Right cardiac atrium (tissue), 5 donors: ENCODE measurements around the gene MAP1B. TPM values are rescaled to one million over a fixed set of nuclear protein-coding genes. Genes with fewer than 3 reads are reported as not detected.
A peak's percentile ranks its signal among the peaks of the same experiment; 100 is the strongest.

Source experiments
- ATAC-seq, 2 donors: fragments of 200-7000 bp; cut with Tn5 transposase; one replicate each; pipeline versions ENCODE4 v1.8.0 to v1.9.1; 2020; ENCODE audit warnings: moderate library complexity in 2 of 2, mild to moderate bottlenecking in 1 of 2
- DNase-seq, 3 donors: peaks; one replicate each; pipeline ENCODE4 v3.0.0-alpha.2; 2020
- H3K27ac ChIP-seq: one replicate; pipeline ENCODE4 v1.5.1; 2013; ENCODE audit warnings: mild to moderate bottlenecking, low read length, control low read depth, moderate library complexity
- H3K27me3 ChIP-seq: one replicate; pipeline ENCODE4 v1.6.1; 2013; ENCODE audit not compliant: control insufficient read depth, insufficient read depth
- H3K4me1 ChIP-seq: one replicate; pipeline ENCODE4 v1.6.1; 2013; ENCODE audit warnings: low read length; ENCODE audit not compliant: control insufficient read depth, insufficient read depth
- H3K4me3 ChIP-seq: one replicate; pipeline ENCODE4 v1.5.1; 2013; ENCODE audit warnings: low read length, control low read depth
- H3K9me3 ChIP-seq: one replicate; pipeline ENCODE4 v1.6.1; 2013; ENCODE audit warnings: low read length; ENCODE audit not compliant: control insufficient read depth
- WGBS: extraction: QIAGEN DNeasy Blood & Tissue Kit; methylation state at CpG from one replicate; pipeline ENCODE4 v1.1.7; 2013; 5-methylcytosine and 5-hydroxymethylcytosine counted together
- intact Hi-C, 4 donors: fragments of 100-400 bp; cut with DNase I; formaldehyde crosslinking; loops; one replicate each; pipeline versions ENCODE4 v1.11.0 to v1.14.0; 2022 to 2023
- polyA plus RNA-seq: library from polyadenylated mRNA; stranded (reverse); fragments of 200-250 nt; gene quantifications from one replicate; pipeline ENCODE4 v1.2.3, GENCODE V29; 2013
- total RNA-seq, 4 donors: library from RNA; stranded (reverse); fragmentation: NEBNext Ultra II Directional; extraction: Animal tissue kit (Norgen Biotek cat#: 25700); gene quantifications; one replicate each; pipeline ENCODE4 v1.2.1, GENCODE V29; 2021
- donor health status: healthy with polysubstance abuse.
- donor health status: DM: no; HTN: yes; CAD: no.
- donor health status: DM: no; HTN: no; CAD: no.
- donor health status: DM: no; HTN: yes; CAD: no; lungs with severe emphysema.
- donor health status: DM: yes; HTN: yes; CAD: no.

The MAP1B gene
- total and polyA plus RNA-seq, 5 donors, result 19.7 to 196 (median 94.9) TPM

DNA sequence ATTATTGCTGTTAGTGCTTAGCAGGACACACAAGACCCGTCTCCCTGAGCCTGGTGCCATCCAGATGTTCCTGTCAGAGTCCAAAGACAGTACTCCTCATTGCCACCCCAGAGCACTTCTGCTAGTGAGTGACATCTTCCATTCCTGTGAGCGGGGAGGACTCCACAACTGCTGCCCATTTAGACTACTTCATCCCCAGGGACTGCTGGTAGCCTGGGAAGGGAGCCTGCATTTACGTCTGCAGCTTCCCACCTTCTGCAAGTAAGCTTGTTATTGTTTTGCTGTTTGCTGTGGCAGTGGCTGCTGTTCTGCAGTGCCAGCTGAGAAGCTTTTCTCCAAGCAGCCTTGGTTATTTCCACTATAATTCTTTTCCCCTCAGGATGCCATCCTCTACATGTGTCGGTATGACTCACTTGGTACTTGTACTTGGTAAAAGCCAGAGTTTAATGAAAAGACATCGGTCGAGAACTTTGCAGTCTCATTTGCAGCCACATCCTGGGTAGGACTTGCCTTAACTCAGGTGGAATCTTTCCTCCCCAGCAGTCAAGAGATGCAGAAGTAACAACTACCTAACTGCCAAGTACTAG is 10.6 kb upstream of the MAP1B start:
- no peaks in the 10 kb centered on the region for H3K4me1 ChIP-seq
- H3K9me3 ChIP-seq, result no peaks in the 10 kb centered on the region
- intact Hi-C loops, result no loop called here
- H3K4me3 ChIP-seq, result no peak overlapping the region
- no peak for DNase-seq
- no peak overlapping the region for H3K27ac ChIP-seq
- no peaks in the 10 kb centered on the region for H3K27me3 ChIP-seq
- ATAC-seq, result no peak
- WGBS, result 75% methylated on average over 6 of the region's 6 CpGs

DNA sequence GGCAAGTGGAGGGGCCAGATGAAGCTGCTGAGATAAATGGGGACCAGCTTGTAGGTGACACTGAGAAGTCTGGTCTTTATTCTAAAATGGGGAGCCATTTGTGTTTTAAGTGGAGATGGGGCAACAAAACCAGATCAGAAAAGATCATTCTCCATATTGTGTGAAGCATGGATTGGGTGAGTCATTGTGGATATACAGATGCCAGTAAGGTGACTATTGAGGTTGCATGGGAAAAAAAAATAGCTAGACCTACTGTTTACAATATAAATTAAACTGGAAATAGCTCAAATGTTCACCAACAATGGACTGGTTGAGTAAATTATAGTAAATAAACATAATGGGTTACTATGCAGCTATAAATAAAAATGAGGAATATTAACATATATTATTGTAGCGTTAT is 5.4 kb upstream of the MAP1B start:
- Histone ChIP-seq H3K27ac (no peak overlapping the region), H3K4me3 (no peak overlapping the region), H3K9me3 (no peaks in the 10 kb centered on the region), H3K27me3 (no peaks in the 10 kb centered on the region), H3K4me1 (no peaks in the 10 kb centered on the region)
- no peak for ATAC-seq
- no peak for DNase-seq
- WGBS, result 81% methylated on average over 1 of the region's 1 CpG
- intact Hi-C loops, result loop anchor here in 2 of 4 donors (10.0 kb wide), 1 partner anchor 317 kb away; no protein-coding TSS in a partner anchor

DNA sequence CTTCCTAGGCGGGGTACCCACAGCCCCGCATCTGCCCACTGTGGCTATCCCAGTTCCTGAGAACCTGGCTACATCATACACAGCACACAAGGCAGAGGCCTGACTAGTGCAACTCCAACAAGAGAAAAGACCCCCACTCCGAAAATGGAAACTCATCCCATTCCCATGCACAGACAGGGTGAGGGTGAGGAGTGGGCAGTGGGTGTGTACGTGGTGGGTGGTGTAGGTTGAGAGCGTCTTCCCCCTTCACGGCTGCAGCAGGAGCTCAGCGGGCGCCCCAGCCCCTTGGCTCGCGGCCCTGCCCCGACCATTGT is 501 bp upstream of the MAP1B start:
- 20% methylated on average over 11 of the region's 11 CpGs for WGBS
- Histone ChIP-seq H3K4me1 (no peaks in the 10 kb centered on the region), H3K9me3 (no peaks in the 10 kb centered on the region), H3K27ac (no peak overlapping the region), H3K4me3 (peak overlapping the region; percentile 61), H3K27me3 (no peaks in the 10 kb centered on the region)
- intact Hi-C loops, result loop anchor here in 3 of 4 donors (5.0 to 10.0 kb wide), 2 partner anchors 322 to 324 kb away; no protein-coding TSS in a partner anchor
- no peak for ATAC-seq
- DNase-seq, result no peak

DNA sequence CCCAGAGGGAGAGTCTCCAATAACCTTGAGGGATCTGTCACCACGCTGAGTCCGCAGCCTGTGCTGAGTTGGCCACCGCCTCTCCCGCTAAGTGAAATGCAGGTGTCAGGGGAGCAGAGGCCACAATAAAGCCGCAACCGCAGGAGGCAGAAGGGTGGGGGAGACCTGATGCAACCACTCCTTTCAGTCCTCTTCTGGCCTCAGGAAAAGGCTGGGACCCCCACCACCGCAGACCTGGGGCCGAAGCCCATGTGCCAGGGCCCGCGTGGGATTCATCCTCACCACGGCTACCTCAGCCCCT is 576 bp downstream of the MAP1B start:
- peak; percentile 20 to 36 for ATAC-seq
- intact Hi-C loops, result loop anchor here in 3 of 4 donors (5.0 to 10.0 kb wide), 2 partner anchors 323 to 326 kb away; no protein-coding TSS in a partner anchor
- WGBS, result under 1% methylated on average over 11 of the region's 11 CpGs
- H3K27ac ChIP-seq, result peak overlapping the region; percentile 65
- peaks cover 3% of the 10 kb centered on the region for H3K4me1 ChIP-seq
- peak in 1 of 3 donors; percentile 66 for DNase-seq
- H3K27me3 ChIP-seq, result no peaks in the 10 kb centered on the region
- H3K4me3 ChIP-seq, result peak overlapping the region; percentile 61
- no peaks in the 10 kb centered on the region for H3K9me3 ChIP-seq

DNA sequence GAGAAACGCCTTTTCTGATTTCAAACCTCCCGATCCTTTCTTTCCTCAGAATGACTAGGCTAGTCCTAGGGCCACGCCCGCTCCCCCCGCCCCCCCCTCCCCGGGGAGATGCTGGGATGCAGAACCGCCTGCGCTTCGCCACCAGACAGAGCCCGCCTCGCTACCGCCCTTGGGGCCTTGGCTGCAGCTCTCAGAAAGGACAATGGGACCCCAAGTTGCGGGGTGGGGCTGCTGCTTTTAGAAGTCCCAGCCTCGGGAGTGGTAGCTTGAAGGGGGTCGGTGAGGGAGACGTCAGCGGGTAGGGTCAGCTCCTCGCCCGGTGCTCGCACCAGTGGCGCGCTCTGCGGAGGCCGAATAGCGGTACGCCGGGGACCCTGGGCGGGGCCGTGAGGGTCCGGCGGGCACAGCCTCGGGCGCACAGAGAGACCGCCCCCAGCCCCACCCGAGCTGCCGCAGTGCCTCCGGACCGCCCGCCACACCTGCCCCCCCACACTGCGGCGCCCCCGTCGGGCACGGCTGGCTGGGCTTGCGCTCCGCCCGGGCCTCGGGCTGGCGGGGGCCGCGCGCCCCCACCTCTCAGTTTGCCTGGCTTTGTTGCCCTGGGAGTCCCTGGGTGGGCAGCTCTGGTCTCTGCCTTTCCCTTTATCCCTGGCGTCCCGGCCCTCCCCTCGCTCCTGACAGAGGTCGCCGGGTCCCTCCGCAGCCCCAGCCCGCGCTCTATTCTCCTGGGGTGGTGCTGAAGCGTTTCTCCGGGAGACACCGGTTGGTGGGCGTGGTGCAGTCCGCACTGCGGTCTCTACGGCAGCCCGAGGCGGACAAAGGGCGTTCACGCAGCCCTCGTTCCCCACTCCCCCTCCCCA is 1.2 kb downstream of the MAP1B start:
- WGBS, result under 1% methylated on average over 72 of the region's 72 CpGs
- H3K4me3 ChIP-seq, result peak overlapping the region; percentile 61
- H3K27ac ChIP-seq, result peak overlapping the region; percentile 69
- DNase-seq, result peak; percentile 83 to 94 (median 94)
- intact Hi-C loops, result loop anchor here in 3 of 4 donors (5.0 to 10.0 kb wide), 2 partner anchors 324 to 326 kb away; no protein-coding TSS in a partner anchor
- H3K4me1 ChIP-seq, result peaks cover 3% of the 10 kb centered on the region
- H3K9me3 ChIP-seq, result no peaks in the 10 kb centered on the region
- peak; percentile 79 to 82 for ATAC-seq
- no peaks in the 10 kb centered on the region for H3K27me3 ChIP-seq

DNA sequence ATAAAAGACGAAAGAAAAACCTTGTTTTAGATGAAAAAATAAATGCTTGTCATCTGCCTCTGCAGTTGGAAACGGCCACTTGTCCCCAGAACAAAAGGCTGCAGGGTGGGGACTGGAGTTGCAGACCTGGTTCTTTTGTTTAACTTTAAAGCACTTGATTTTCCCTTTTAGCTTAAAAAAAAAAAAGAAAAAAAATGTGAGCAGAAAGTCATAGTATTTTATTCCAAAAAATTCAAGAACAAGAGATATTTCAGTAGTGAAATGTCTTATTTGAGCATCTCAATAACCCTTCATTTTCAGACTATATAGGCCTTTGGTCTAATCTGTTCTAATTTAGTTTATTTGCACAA is 1.8 kb downstream of the MAP1B start:
- H3K9me3 ChIP-seq, result no peaks in the 10 kb centered on the region
- WGBS, result 1% methylated on average over 2 of the region's 2 CpGs
- no peaks in the 10 kb centered on the region for H3K27me3 ChIP-seq
- intact Hi-C loops, result loop anchor here in 3 of 4 donors (5.0 to 10.0 kb wide), 2 partner anchors 324 to 327 kb away; no protein-coding TSS in a partner anchor
- H3K4me3 ChIP-seq, result peak overlapping the region; percentile 61
- peaks cover 3% of the 10 kb centered on the region for H3K4me1 ChIP-seq
- H3K27ac ChIP-seq, result no peak overlapping the region
- ATAC-seq (no peak), DNase-seq (no peak)

GRCh38 chr5:72109625-72110024 is 2.4 kb downstream of the MAP1B start:
- DNase-seq, result peak in 2 of 3 donors; percentile 10 to 51
- ATAC-seq, result peak; percentile 7 to 20
- no peaks in the 10 kb centered on the region for H3K9me3 ChIP-seq
- WGBS, result 52% methylated on average over 10 of the region's 10 CpGs
- H3K4me3 ChIP-seq, result peak overlapping the region; percentile 61
- peaks cover 3% of the 10 kb centered on the region for H3K4me1 ChIP-seq
- H3K27ac ChIP-seq, result peak overlapping the region; percentile 61
- H3K27me3 ChIP-seq, result no peaks in the 10 kb centered on the region
- intact Hi-C loops, result loop anchor here in 3 of 4 donors (5.0 to 10.0 kb wide), 2 partner anchors 325 to 327 kb away; no protein-coding TSS in a partner anchor

GRCh38 chr5:72110394-72111013 is 3.2 kb downstream of the MAP1B start:
- H3K27me3 ChIP-seq, result no peaks in the 10 kb centered on the region
- H3K4me3 ChIP-seq, result peak overlapping the region; percentile 11
- no peaks in the 10 kb centered on the region for H3K9me3 ChIP-seq
- no peak for ATAC-seq
- DNase-seq, result peak; percentile 23 to 77 (median 71)
- intact Hi-C loops, result no loop called here
- 70% methylated on average over 9 of the region's 9 CpGs for WGBS
- H3K27ac ChIP-seq, result peak overlapping the region; percentile 22
- peaks cover 3% of the 10 kb centered on the region for H3K4me1 ChIP-seq

- ATAC-seq, result no peak
- DNase-seq, result no peak
- Histone ChIP-seq H3K27ac (no peak overlapping the region), H3K4me1 (peaks cover 3% of the 10 kb centered on the region), H3K4me3 (no peak overlapping the region), H3K9me3 (no peaks in the 10 kb centered on the region), H3K27me3 (no peaks in the 10 kb centered on the region)
- 74% methylated on average over 1 of the region's 1 CpG for whole genome bisulfite sequencing
- intact Hi-C loops, result no loop called here
Measured at GRCh38 chr5:72112389-72112788, 5.1 kb downstream of the MAP1B start.

DNA sequence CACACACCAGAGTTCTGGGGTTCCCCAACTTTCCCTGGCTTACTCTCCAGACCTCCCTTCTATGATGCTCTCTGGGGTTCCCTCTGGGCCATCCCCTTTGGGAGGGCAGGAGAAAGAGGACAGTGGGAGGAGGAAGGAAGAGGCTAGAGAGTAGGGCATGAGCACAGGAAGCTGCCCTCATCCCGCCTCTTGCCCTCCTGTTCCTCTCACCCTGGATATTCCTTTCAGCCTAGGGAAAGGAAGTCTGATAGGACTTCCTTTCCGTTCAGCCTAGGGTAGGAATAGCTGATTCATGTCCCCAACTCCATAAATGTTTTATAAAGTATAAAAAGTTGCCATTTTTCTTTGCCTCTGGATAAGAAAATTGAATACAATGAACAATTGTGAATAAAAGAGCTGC is 7.4 kb downstream of the MAP1B start:
- Histone ChIP-seq H3K27me3 (no peaks in the 10 kb centered on the region), H3K9me3 (no peaks in the 10 kb centered on the region), H3K27ac (no peak overlapping the region), H3K4me1 (peaks cover 3% of the 10 kb centered on the region), H3K4me3 (no peak overlapping the region)
- intact Hi-C loops, result no loop called here
- DNase-seq (no peak), ATAC-seq (peak in 1 of 2 donors; percentile 58)
- WGBS, result 85% methylated on average over 2 of the region's 2 CpGs

GRCh38 chr5:72115296-72115695 is 8.0 kb downstream of the MAP1B start:
- Histone ChIP-seq H3K27ac (no peak overlapping the region), H3K4me3 (no peak overlapping the region), H3K9me3 (no peaks in the 10 kb centered on the region), H3K4me1 (peaks cover 3% of the 10 kb centered on the region), H3K27me3 (no peaks in the 10 kb centered on the region)
- intact Hi-C loops, result no loop called here
- DNase-seq (no peak), ATAC-seq (no peak)
